Endothelial cell of umbilical vein (primary cell): ENCODE data around the gene ZNF714.

Source experiments
- CTCF ChIP-seq, 2 donors: IDR thresholded peaks; 1 replicate in 1 of 2; 2 replicates in 1 of 2; pipeline ENCODE4 v1.5.1; 2011; ENCODE audit warnings: low read length in 2 of 2, mild to moderate bottlenecking in 2 of 2, moderate library complexity in 2 of 2, control low read depth in 1 of 2, inconsistent platforms in 1 of 2, low read depth in 1 of 2; ENCODE audit not compliant: insufficient read depth in 1 of 2; ENCODE audit errors: extremely low read depth in 1 of 2
- POLR2A ChIP-seq: IDR thresholded peaks from 2 replicates; pipeline ENCODE4 v1.6.1; 2012; ENCODE audit warnings: low read depth, mild to moderate bottlenecking, control low read depth, low read length

- TF ChIP-seq CTCF (IDR thresholded peaks at IDR 0.05; ENCODE audit: extremely low read depth in 1 of 2, insufficient read depth in 1 of 2, low read depth in 1 of 2, low read length in 2 of 2) (no peak), POLR2A (no peak)
Observed at GRCh38 chr19:21092109-21092508, 10.1 kb downstream of the ZNF714 start.
